PC-3 (cell line): ENCODE data around the gene UCHL5. TPM values are rescaled to one million over a fixed set of nuclear protein-coding genes. Genes with fewer than 3 reads are reported as not detected.

ENCODE experiments used
- ATAC-seq: fragments of 200-7000 bp; cut with Tn5 transposase; 2 replicates; pipeline ENCODE4 v1.9.1; 2020; ENCODE audit warnings: mild to moderate bottlenecking, moderate library complexity
- BruUV-seq: library from RNA; stranded (reverse); fragments of 400-500 nt; replicated peaks from 2 replicates; lab custom pipeline; 2021; lab: Mats Ljungman, UMichigan
- CTCF ChIA-PET: fragments of 300-600 bp; sonication (Branson Sonifier 250); formaldehyde crosslinking; loops from one replicate; lab custom pipeline; 2022; ENCODE audit warnings: antibody characterized with exemption; lab: Charles Lee
- POLR2A ChIA-PET: fragments of 300-600 bp; sonication (Branson Sonifier 250); formaldehyde crosslinking; loops from one replicate; lab custom pipeline; 2022; ENCODE audit warnings: antibody characterized with exemption; ENCODE audit not compliant: unreplicated experiment; lab: Charles Lee
- DNase-seq: peaks from one replicate; pipeline ENCODE4 v3.0.0-alpha.2; 2015
- H2AFZ ChIP-seq: fragments of 300-600 bp; sonication (generic); 2 replicates; pipeline ENCODE4 v1.6.0; 2016; ENCODE audit warnings: antibody characterized with exemption, low read length
- H3F3A ChIP-seq: fragments of 300-600 bp; sonication (generic); one replicate; pipeline ENCODE4 v1.6.0; 2017; ENCODE audit warnings: antibody characterized with exemption, low read length, control low read depth, mild to moderate bottlenecking; ENCODE audit not compliant: unreplicated experiment
- H3K27ac ChIP-seq: fragments of 300-600 bp; sonication (generic); 2 replicates; pipeline ENCODE4 v1.5.1; 2016; ENCODE audit warnings: mild to moderate bottlenecking, low read length
- H3K27me3 ChIP-seq: fragments of 300-600 bp; sonication (generic); 2 replicates; pipeline ENCODE4 v1.6.1; 2016; ENCODE audit warnings: low read length, mixed read lengths
- H3K36me3 ChIP-seq: fragments of 300-600 bp; sonication (generic); 2 replicates; pipeline ENCODE4 v1.6.1; 2016; ENCODE audit warnings: low read depth, mixed run types, low read length, mixed read lengths
- H3K4me1 ChIP-seq: fragments of 300-600 bp; sonication (generic); 2 replicates; pipeline ENCODE4 v1.5.1; 2016; ENCODE audit warnings: low read length; ENCODE audit not compliant: insufficient read depth
- H3K4me2 ChIP-seq: fragments of 300-600 bp; sonication (generic); 2 replicates; pipeline ENCODE4 v1.6.0; 2016; ENCODE audit warnings: low read length
- H3K4me3 ChIP-seq: fragments of 300-600 bp; sonication (generic); 2 replicates; pipeline ENCODE4 v1.5.1; 2016; ENCODE audit warnings: mild to moderate bottlenecking, low read length, mixed read lengths
- H3K79me2 ChIP-seq: fragments of 300-600 bp; sonication (generic); 2 replicates; pipeline ENCODE4 v1.6.1; 2017; ENCODE audit warnings: low read length, mixed read lengths
- H3K9ac ChIP-seq: fragments of 300-600 bp; sonication (generic); 2 replicates; pipeline ENCODE4 v1.6.0; 2016; ENCODE audit warnings: mild to moderate bottlenecking, low read length
- H3K9me2 ChIP-seq: fragments of 300-600 bp; sonication (generic); replicated peaks from 2 replicates; pipeline ENCODE4 v1.6.1; 2016; ENCODE audit warnings: mixed run types, low read length, mixed read lengths
- H3K9me3 ChIP-seq: fragments of 300-600 bp; sonication (generic); 2 replicates; pipeline ENCODE4 v1.6.1; 2016; ENCODE audit warnings: low read length, mixed read lengths
- H4K20me1 ChIP-seq: fragments of 300-600 bp; sonication (generic); 2 replicates; pipeline ENCODE4 v1.6.1; 2016; ENCODE audit warnings: low read length, mixed read lengths
- EZH2 ChIP-seq: fragments of 300-600 bp; sonication (generic); IDR thresholded peaks from one replicate; pipeline ENCODE4 v1.6.1; 2017; ENCODE audit warnings: antibody characterized with exemption, mild to moderate bottlenecking, low read length; ENCODE audit not compliant: unreplicated experiment
- EZH2phosphoT487 ChIP-seq: fragments of 300-600 bp; sonication (generic); IDR thresholded peaks from 2 replicates; pipeline ENCODE4 v1.6.1; 2018; ENCODE audit warnings: mild to moderate bottlenecking, antibody characterized with exemption, low read length, borderline replicate concordance
- intact Hi-C: fragments of 100-400 bp; cut with micrococcal nuclease; formaldehyde crosslinking; loops from 2 replicates; pipeline ENCODE4 v1.9.0; 2023
- total RNA-seq: library from RNA; depleted of rRNA; stranded (reverse); fragments of >200 nt; gene quantifications from 2 replicates; pipeline ENCODE4 v1.2.3, GENCODE V29; 2014
- TF ChIP-seq, protein P1 (sequence below): fragments of 300-600 bp; sonication (generic); conservative IDR thresholded peaks from 2 replicates; pipeline ENCODE4 v1.5.1; 2017; ENCODE audit warnings: antibody characterized with exemption, low read depth, mild to moderate bottlenecking, low read length

Gene UCHL5
- total RNA-seq, 1 experiment from 2014 or later = 31.3 TPM

DNA sequence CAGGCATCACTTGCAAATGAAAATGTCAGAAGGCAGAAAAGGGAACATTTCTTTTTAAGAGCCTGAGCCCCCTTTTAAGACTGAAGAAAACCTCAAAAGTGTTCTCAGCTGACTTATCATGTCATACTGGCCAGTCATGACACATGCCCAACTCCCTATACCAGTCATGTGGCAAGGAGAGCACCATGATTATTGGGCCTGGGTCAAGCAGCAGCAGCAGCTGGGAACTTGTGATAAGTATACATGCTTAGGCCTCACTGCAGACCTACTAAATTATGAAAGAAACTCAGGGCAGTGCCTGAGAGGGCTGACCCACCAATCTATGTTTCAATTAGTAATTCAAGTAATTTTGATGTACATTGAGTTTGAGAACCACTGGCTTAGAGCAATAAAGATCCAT, 8.9 kb upstream of the UCHL5 start:
- Histone ChIP-seq H3K27ac (no peak overlapping the region), H3F3A (no peaks in the 10 kb centered on the region), H3K4me1 (0 out of 2 replicates have a peak, but pooled peaks cover under 1% of the 10 kb centered on the region), H3K4me2 (no peak overlapping the region), H4K20me1 (no peaks in the 10 kb centered on the region), H3K9me2 (no peaks in the 10 kb centered on the region), H3K4me3 (no peak overlapping the region), H3K9ac (no peak overlapping the region), H3K36me3 (no peaks in the 10 kb centered on the region), H3K27me3 (no peaks in the 10 kb centered on the region), H2AFZ (no peak overlapping the region), H3K79me2 (peaks cover 54% of the 10 kb centered on the region), H3K9me3 (no peaks in the 10 kb centered on the region)
- POLR2A ChIA-PET = no interaction called here
- DNase-seq (no peak), ATAC-seq (no peak)
- intact Hi-C loops = no loop called here
- CTCF ChIA-PET = no interaction called here
- TF ChIP-seq, protein P1, sequence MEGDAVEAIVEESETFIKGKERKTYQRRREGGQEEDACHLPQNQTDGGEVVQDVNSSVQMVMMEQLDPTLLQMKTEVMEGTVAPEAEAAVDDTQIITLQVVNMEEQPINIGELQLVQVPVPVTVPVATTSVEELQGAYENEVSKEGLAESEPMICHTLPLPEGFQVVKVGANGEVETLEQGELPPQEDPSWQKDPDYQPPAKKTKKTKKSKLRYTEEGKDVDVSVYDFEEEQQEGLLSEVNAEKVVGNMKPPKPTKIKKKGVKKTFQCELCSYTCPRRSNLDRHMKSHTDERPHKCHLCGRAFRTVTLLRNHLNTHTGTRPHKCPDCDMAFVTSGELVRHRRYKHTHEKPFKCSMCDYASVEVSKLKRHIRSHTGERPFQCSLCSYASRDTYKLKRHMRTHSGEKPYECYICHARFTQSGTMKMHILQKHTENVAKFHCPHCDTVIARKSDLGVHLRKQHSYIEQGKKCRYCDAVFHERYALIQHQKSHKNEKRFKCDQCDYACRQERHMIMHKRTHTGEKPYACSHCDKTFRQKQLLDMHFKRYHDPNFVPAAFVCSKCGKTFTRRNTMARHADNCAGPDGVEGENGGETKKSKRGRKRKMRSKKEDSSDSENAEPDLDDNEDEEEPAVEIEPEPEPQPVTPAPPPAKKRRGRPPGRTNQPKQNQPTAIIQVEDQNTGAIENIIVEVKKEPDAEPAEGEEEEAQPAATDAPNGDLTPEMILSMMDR = no peak
- no TSS peak for BruUV-seq

DNA sequence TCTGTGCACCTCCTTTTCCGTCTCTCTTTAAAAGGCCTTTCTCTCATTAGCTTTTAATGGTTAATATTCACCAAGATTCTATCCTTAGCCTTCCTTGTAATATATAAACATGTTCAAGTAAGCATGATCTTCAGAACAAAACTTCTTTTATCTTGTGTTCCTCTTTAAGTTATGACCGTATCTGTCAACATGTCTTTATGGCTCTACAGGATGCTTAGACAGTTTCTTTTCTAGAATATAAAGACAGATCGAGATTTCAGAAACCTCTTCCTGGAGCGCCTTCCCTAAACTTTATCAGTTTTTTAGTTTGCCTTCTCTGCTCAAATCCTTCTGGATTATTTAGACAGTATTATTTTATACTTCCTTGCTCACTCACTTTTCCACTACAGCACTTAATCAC, 7.4 kb upstream of the UCHL5 start:
- CTCF ChIA-PET = no interaction called here
- no peaks in the 10 kb centered on the region for H4K20me1 ChIP-seq
- peaks cover 68% of the 10 kb centered on the region for H3K79me2 ChIP-seq
- no peaks in the 10 kb centered on the region for H3F3A ChIP-seq
- DNase-seq (no peak), ATAC-seq (no peak)
- H3K27me3 ChIP-seq = no peaks in the 10 kb centered on the region
- no peak for TF ChIP-seq EZH2phosphoT487
- H3K4me3 ChIP-seq = no peak overlapping the region
- H3K9me3 ChIP-seq = no peaks in the 10 kb centered on the region
- POLR2A ChIA-PET = no interaction called here
- H3K9me2 ChIP-seq = no peaks in the 10 kb centered on the region
- intact Hi-C loops = no loop called here
- no peak overlapping the region for H3K4me2 ChIP-seq
- peaks cover 7% of the 10 kb centered on the region; the same call in 1 of the 2 replicates for H3K4me1 ChIP-seq
- no peak overlapping the region for H3K9ac ChIP-seq
- no peak overlapping the region for H2AFZ ChIP-seq
- no peak overlapping the region for H3K27ac ChIP-seq
- BruUV-seq = no TSS peak
- no peaks in the 10 kb centered on the region for H3K36me3 ChIP-seq

DNA sequence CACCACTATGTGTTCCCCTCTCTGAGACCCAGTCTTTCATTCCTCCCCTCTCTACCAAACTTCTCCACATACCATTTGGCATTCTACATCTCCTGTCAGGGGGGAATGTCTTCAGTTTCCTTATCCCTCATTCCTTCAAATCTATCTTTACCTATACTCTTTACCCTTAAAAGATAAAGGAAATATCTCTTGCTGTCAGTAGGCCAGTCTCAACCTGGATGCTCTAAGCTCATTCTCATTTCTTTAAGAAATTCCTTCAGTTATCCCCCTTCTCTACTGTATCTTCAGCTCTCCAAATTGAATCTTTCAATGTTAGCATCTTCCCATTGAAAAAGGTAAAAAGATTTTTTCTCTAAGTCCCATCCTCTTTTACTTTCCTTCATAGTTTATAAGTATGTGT, 6.8 kb upstream of the UCHL5 start:
- no peak for TF ChIP-seq EZH2phosphoT487
- no peak for TF ChIP-seq EZH2
- TF ChIP-seq, protein P1 = no peak
- no peak overlapping the region for H3K4me2 ChIP-seq
- ChIA-PET CTCF (no interaction called here), POLR2A (no interaction called here)
- no peak overlapping the region for H3K27ac ChIP-seq
- H3K4me1 ChIP-seq = peaks cover 13% of the 10 kb centered on the region; the same call in 1 of the 2 replicates
- H2AFZ ChIP-seq = no peak overlapping the region
- no TSS peak for BruUV-seq
- no peaks in the 10 kb centered on the region for H3F3A ChIP-seq
- H3K27me3 ChIP-seq = no peaks in the 10 kb centered on the region
- H3K9ac ChIP-seq = no peak overlapping the region
- H3K36me3 ChIP-seq = no peaks in the 10 kb centered on the region
- no peaks in the 10 kb centered on the region for H4K20me1 ChIP-seq
- H3K9me2 ChIP-seq = no peaks in the 10 kb centered on the region
- intact Hi-C loops = no loop called here
- H3K9me3 ChIP-seq = no peaks in the 10 kb centered on the region
- H3K79me2 ChIP-seq = peaks cover 74% of the 10 kb centered on the region
- ATAC-seq = no peak
- H3K4me3 ChIP-seq = no peak overlapping the region
- no peak for DNase-seq
